Measurements from ENCODE around the gene CEP78. TPM values are rescaled to one million over a fixed set of nuclear protein-coding genes. Genes with fewer than 3 reads are reported as not detected.

The CEP78 gene
- total RNA-seq, 1 donor from 2014 or later, result 8.7 TPM

DNA sequence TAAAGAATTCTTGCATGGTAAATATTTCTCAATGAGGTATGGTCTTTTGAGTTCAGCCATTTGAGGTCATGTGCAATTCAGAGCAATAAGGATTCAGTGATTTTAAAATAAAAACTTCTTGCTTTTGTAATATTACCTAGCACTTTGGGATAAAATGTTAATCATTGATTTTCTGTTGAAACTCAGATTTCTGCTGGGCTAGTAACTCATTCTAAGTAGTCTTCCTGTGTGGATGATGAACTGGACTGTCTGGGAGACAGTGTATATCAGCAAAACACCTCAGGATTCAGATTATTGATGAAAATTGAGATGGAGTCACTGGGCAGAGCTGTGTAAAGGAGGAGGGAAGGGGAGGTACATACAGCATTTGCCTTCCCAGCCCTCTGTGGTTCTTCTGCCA lies 50.2 kb downstream of the CEP78 start:
- no peak for DNase-seq (ENCODE audit: low read depth in 2 of 2)

- no peak for DNase-seq (ENCODE audit: low read depth in 2 of 2)
Measured at GRCh38 chr9:78286946-78287388, 51.1 kb downstream of the CEP78 start.

DNA sequence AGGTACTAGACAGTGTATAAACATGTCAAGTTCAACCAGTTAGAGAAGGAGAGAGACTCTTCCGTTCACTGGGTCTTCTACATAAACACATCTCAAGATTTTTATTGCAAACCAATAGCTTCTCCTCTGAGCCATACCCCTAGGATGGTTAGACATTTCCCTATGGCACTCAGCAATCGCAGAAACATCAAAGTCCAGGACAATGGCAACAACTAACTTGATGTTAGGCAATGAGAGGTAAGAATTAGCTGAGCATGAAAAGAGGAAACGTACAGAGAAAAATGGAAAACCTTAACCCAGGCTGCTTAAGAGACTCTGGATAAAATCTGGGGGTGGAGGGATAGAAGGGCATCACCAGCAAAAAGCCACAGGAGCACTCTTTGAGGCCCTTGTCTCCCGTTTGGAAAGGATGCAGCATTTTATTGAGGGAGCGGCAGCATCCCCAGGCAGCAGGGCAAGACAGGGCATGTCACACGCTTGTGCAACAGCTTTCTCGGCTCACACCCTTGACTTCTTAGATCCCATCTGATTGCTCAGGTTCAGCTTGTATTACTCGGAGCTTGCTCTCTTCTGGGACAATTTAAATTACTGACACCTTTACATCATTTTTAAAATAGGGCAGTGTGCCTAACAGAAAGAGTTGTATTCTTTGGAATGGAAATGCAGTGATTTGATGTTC lies 52.5 kb downstream of the CEP78 start:
- no peak for DNase-seq (ENCODE audit: low read depth in 2 of 2)

DNA sequence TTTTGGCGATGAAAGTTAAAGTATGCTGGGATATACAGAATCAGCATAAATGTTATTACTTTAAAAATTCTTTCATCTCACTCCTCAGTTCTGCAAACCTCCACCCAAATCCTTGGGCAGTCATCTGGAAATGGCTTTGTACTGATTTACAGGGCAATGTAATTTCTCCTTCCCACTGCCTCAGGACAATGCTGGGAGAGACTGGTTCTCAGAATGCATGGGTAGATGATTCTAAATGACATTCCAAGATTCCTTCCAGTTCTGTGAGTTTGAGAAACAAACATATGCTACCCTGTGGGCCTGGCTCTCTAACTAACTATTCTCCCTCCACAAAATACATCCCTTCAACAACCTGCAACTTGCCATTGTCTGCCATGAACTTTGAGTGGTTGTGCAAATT lies 53.6 kb downstream of the CEP78 start:
- DNase-seq (ENCODE audit: low read depth in 2 of 2), result no peak

GRCh38 chr9:78291240-78291925 lies 55.5 kb downstream of the CEP78 start:
- DNase-seq (ENCODE audit: low read depth in 2 of 2), result no peak

GRCh38 chr9:78292026-78292425 lies 56.2 kb downstream of the CEP78 start:
- no peak for DNase-seq (ENCODE audit: low read depth in 2 of 2)

- no peak for DNase-seq (ENCODE audit: low read depth in 2 of 2)
Measured at GRCh38 chr9:78292716-78293497, 57.0 kb downstream of the CEP78 start.

DNA sequence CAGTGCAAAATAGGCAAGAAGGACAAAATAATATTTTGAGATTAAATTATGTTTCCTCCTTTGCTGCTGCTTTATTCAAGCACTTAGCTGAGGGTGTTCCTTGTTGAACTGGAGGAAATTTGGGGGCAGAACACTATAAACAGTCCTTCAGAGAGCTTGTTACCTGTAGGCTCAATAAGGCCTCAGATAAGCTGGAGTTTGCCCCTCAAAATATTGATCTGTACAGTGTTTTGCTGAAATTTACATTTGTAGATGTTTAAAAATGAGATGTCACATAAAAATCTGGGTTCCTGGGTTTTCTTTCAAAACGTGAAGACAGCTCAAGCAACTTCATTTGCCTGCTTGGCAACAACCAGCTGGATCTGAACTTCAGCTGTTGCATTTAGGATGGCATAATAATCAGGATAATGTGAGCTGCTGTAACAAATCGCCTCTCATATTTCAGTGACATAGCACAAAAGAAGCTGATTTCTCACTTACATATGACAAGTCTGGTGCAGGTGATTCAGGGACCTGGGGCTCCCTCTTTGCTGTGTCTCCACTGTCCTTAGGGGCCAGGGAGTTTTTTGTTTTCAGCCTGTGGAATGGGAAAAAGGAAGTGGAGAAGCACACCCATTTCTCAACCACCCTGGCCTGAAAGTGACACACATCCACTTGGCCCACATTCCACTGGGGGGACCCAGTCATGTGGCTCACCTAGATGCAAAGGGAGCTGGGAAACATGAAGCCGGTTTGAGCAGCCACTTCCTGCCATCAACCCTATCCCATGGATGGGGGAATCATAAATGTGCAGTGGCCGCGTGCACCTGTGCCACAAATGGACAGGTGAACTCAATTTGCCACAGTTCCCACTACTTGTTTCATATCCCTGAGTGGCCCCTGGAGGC lies 58.7 kb downstream of the CEP78 start:
- no peak for DNase-seq (ENCODE audit: low read depth in 2 of 2)

GRCh38 chr9:78295177-78295575 lies 59.3 kb downstream of the CEP78 start:
- no peak for DNase-seq (ENCODE audit: low read depth in 2 of 2)

GRCh38 chr9:78295731-78296130 lies 59.9 kb downstream of the CEP78 start:
- DNase-seq (ENCODE audit: low read depth in 2 of 2), result no peak

GRCh38 chr9:78296201-78296892 lies 60.5 kb downstream of the CEP78 start:
- DNase-seq (ENCODE audit: low read depth in 2 of 2), result peak; percentile 13 to 23

DNA sequence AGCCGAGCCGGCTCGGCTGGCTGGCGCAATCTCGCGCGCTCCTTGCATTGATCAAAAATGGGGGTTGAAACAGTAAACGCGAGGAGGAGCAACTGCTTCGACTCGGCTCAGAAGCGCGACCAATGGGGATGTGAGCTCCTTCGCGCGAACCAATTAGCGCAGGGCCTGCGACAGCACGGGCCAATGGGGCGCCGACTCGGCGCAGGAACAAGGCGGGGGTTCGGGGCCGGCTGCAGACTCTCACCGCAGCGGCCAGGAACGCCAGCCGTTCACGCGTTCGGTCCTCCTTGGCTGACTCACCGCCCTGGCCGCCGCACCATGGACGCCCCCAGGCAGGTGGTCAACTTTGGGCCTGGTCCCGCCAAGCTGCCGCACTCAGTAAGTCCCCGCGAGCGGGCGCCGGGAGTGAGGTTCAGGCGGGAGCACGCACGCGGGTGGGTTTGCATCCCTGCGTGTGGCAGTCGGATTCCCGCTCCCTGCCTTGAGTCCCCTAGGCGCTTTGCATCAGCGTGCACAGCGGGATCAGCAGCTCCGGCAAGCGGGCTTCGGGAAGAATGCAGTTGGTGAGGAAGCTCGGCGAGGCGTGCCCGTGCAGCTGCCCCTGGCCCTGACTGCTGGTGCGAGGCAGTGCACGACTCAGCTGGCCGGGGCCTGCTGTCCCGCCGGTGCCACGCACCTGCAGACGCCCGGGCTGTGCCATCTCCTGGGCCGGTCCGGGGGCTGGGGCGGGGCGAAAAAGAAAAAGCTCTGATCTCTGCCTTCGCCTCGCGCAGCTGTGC lies 61.2 kb downstream of the CEP78 start, which contains the start of gene PSAT1:
Gene PSAT1 (plus strand): TSS at position 233 of the 779 bp plus-strand sequence. CDS start 86 bp downstream, at position 319.
- peak; percentile 94 to 96 for DNase-seq (ENCODE audit: low read depth in 2 of 2)

GRCh38 chr9:78297672-78297961 lies 61.7 kb downstream of the CEP78 start:
- peak; percentile 59 to 62 for DNase-seq (ENCODE audit: low read depth in 2 of 2)

GRCh38 chr9:78298046-78298765 lies 62.3 kb downstream of the CEP78 start:
- no peak for DNase-seq (ENCODE audit: low read depth in 2 of 2)

- DNase-seq (ENCODE audit: low read depth in 2 of 2), result no peak
Measured at GRCh38 chr9:78300209-78300608, 64.3 kb downstream of the CEP78 start.

- no peak for DNase-seq (ENCODE audit: low read depth in 2 of 2)
Measured at GRCh38 chr9:78301466-78301865, 65.6 kb downstream of the CEP78 start.

- DNase-seq (ENCODE audit: low read depth in 2 of 2), result no peak
Measured at GRCh38 chr9:78303377-78304062, 67.6 kb downstream of the CEP78 start.

DNA sequence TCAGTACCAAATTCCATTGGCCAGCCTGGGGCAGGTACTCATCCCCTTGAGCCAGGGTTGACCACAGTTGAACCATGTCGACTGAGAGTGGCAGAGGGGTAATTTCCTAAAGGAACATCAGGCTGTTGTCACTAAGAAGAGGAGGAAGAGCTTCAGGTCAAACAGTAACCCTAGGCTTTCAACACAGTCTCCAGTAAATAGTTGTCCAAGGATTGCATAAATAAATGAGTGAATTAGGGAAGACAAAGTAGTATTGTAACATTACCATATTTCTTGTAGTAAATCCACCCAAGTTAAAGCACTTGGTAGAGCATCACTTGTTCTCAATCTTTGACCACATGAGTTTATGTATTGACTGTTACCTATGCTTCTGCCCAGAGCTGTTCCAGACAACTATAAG lies 68.5 kb downstream of the CEP78 start:
- DNase-seq (ENCODE audit: low read depth in 2 of 2), result no peak

All from lung microvascular endothelial cell (primary cell).